HG02840 (cell line): Measurements from ENCODE around the gene TSFM.

Source experiments
- ATAC-seq: cut with Tn5 transposase; IDR thresholded peaks from one replicate; pipeline ENCODE4 v1.9.1; 2021; ENCODE audit warnings: mild to moderate bottlenecking, moderate library complexity, moderate number of reproducible peaks; ENCODE audit not compliant: unreplicated experiment, low FRiP score

Gene TSFM

GRCh38 chr12:57782608-57783465 is at the start of gene TSFM:
TSS of gene TSFM (plus strand) at chr12:57782787. CDS start at chr12:57782802, 15 bp downstream.
- ATAC-seq: peak; percentile 84

GRCh38 chr12:57733928-57734327 is 48.7 kb upstream of the TSFM start:
- no peak for ATAC-seq

- ATAC-seq: no peak
These were observed 48.0 kb upstream of the TSFM start for GRCh38 chr12:57734591-57734990.

GRCh38 chr12:57735198-57735855 is 47.3 kb upstream of the TSFM start:
- no peak for ATAC-seq

- no peak for ATAC-seq
These were observed 46.4 kb upstream of the TSFM start for GRCh38 chr12:57735952-57736740.

GRCh38 chr12:57736741-57737466 is 45.7 kb upstream of the TSFM start:
- ATAC-seq: no peak

GRCh38 chr12:57737467-57738460 is 44.8 kb upstream of the TSFM start:
- ATAC-seq: no peak

GRCh38 chr12:57738661-57739237 is 43.8 kb upstream of the TSFM start, which contains the start of gene AGAP2:
TSS of gene AGAP2 (minus strand) at chr12:57738742. CDS start at chr12:57738246, 496 bp downstream.
- no peak for ATAC-seq

GRCh38 chr12:57739387-57739786 is 43.2 kb upstream of the TSFM start:
- no peak for ATAC-seq

- no peak for ATAC-seq
These were observed 42.6 kb upstream of the TSFM start for GRCh38 chr12:57739914-57740538.

- ATAC-seq: peak; percentile 38
These were observed 41.8 kb upstream of the TSFM start for GRCh38 chr12:57740656-57741412.

GRCh38 chr12:57741413-57741789 is 41.2 kb upstream of the TSFM start:
- ATAC-seq: no peak

GRCh38 chr12:57741844-57742738 is 40.5 kb upstream of the TSFM start:
- peak; percentile 42 for ATAC-seq

GRCh38 chr12:57743769-57744168 is 38.8 kb upstream of the TSFM start:
- no peak for ATAC-seq

- ATAC-seq: peak; percentile 33
These were observed 38.3 kb upstream of the TSFM start for GRCh38 chr12:57744194-57744776.

- peak; percentile 85 for ATAC-seq
These were observed 37.7 kb upstream of the TSFM start, which contains the start of gene TSPAN31 for GRCh38 chr12:57744777-57745484. TSS of gene TSPAN31 (plus strand) at chr12:57745039. CDS start at chr12:57745155, 116 bp downstream.
